ENCODE measurements around the gene BNC2.

The BNC2 gene

DNA sequence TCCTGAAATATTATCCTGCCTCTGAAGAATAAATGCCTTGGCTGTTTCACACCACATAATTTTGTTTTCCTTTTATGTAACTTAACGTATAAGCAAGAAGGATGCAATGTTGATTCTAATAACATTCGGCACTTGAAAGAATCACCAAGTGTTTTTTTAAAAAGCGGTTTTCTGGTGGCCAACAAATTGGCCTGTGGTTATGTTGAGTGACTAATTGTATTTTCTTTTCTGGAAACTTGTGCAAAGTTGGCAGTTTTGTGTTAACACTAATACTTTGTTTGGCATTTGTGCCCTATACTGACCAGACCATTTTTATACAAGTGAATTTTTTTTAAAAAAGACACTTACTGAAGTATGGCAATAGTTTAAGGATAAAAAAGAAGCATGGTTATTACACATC lies 452.7 kb downstream of the BNC2 start:
- H3K4me3 ChIP-seq (ENCODE audit: low read depth, low read length), result peak overlapping the region; percentile 39
- TF ChIP-seq, protein P1, sequence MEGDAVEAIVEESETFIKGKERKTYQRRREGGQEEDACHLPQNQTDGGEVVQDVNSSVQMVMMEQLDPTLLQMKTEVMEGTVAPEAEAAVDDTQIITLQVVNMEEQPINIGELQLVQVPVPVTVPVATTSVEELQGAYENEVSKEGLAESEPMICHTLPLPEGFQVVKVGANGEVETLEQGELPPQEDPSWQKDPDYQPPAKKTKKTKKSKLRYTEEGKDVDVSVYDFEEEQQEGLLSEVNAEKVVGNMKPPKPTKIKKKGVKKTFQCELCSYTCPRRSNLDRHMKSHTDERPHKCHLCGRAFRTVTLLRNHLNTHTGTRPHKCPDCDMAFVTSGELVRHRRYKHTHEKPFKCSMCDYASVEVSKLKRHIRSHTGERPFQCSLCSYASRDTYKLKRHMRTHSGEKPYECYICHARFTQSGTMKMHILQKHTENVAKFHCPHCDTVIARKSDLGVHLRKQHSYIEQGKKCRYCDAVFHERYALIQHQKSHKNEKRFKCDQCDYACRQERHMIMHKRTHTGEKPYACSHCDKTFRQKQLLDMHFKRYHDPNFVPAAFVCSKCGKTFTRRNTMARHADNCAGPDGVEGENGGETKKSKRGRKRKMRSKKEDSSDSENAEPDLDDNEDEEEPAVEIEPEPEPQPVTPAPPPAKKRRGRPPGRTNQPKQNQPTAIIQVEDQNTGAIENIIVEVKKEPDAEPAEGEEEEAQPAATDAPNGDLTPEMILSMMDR (IDR thresholded peaks at IDR 0.05; ENCODE audit: low read depth, low read length), result no peak

DNA sequence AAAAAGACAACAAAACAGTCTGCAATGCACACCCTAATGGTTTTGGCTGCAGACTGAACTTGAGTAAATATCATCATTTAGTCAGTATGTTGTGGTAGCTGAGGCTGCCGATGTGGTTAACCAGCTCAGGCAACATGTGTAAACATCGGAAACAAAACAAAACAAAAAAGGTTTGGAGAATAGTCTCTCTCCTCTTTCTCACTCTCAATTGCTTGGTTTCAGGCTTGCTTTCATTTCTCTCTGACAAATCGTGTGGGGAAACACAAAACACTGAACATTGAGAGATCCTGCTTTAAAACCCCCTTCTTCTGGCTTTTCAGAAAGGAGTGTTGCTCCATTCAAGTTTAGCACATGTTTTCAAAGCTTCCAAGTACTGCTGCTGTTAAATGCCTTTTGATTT lies 453.3 kb downstream of the BNC2 start:
- TF ChIP-seq, protein P1 (IDR thresholded peaks at IDR 0.05; ENCODE audit: low read depth, low read length), result no peak
- H3K4me3 ChIP-seq (ENCODE audit: low read depth, low read length), result peak overlapping the region; percentile 39

DNA sequence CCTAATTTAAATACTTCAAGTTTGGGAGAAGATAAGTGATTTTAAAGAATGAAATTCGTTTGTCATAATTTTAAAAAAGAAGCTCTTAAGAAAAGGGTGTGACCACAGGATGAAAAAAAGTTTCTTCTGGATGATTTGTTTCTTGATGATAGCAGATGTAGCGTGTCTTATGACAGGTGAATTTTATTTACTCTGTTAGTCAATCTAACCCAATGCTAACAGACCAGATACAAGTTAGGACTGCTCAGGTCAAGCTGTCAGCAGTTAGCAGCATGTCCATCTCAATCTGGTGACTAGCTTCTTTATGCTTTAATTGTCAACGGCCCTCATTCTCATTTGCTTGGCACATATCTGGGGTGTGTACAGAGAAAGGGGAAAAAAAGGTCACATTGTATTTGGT lies 456.0 kb downstream of the BNC2 start:
- no peak overlapping the region for H3K4me3 ChIP-seq (ENCODE audit: low read depth, low read length)
- TF ChIP-seq, protein P1 (IDR thresholded peaks at IDR 0.05; ENCODE audit: low read depth, low read length), result no peak

DNA sequence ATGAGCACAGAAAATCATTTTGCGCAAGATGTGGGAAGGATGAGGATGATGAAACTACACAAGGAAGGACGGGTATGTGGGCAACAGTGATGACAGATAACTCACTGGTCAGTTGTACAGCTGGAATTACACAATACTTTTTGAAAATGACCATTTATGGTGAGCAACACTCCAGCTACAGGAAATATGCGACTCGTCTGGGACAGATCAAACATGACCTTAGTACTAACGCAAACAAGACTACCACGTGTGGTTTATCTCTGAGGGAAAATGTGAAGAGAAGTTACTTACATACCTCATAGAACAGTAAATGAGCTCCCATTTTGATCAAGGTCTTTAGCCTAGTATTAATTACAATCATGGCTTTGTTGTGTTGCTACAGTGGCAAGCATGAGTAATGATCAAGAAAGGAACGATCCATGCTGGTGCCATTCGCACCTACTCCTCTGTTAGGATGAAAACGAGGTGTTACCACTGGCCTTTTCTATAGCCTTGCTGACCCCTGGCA lies 456.9 kb downstream of the BNC2 start:
- no peak overlapping the region for H3K4me3 ChIP-seq (ENCODE audit: low read depth, low read length)
- TF ChIP-seq, protein P1 (IDR thresholded peaks at IDR 0.05; ENCODE audit: low read depth, low read length), result no peak

DNA sequence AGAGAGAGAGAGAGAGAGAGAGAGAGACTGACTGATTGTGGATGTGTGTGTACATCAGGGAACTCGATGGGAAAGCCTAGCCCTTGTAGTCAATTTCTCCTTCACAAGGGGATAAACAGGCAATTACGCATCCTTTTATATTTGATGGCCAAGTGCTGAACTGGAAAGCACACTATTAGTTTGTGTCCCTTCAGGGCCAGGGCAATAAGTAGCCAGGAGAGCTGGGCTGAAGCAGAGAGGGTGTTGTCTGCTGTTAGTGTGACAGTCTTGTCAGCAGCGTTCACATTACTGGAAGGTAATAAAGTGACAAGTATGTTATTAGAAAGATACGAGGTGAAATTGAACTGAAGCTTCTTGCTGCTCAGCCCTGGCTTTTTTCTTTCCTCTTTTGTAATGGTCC lies 457.7 kb downstream of the BNC2 start:
- TF ChIP-seq, protein P1 (IDR thresholded peaks at IDR 0.05; ENCODE audit: low read depth, low read length), result no peak
- H3K4me3 ChIP-seq (ENCODE audit: low read depth, low read length), result no peak overlapping the region

DNA sequence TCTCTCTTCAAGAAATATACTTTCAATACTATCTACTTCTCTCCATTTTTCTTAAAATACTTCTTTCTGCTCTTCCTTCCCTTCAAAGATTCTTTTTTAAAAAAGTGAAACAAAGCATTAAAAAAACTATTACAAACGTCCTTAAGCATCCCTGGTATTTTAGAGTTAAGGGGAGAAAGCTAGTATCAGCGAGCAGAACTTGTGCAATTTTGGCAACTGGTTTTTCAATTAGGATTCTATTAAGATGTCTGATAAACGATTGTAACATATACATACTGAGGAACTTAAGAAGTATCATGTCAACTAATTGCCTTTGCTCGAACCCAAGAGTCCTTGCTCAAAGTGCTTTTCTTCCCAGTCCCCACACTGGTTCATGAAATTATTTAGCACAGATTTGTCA lies 459.2 kb downstream of the BNC2 start:
- TF ChIP-seq, protein P1 (IDR thresholded peaks at IDR 0.05; ENCODE audit: low read depth, low read length), result no peak
- H3K4me3 ChIP-seq (ENCODE audit: low read depth, low read length), result no peak overlapping the region

DNA sequence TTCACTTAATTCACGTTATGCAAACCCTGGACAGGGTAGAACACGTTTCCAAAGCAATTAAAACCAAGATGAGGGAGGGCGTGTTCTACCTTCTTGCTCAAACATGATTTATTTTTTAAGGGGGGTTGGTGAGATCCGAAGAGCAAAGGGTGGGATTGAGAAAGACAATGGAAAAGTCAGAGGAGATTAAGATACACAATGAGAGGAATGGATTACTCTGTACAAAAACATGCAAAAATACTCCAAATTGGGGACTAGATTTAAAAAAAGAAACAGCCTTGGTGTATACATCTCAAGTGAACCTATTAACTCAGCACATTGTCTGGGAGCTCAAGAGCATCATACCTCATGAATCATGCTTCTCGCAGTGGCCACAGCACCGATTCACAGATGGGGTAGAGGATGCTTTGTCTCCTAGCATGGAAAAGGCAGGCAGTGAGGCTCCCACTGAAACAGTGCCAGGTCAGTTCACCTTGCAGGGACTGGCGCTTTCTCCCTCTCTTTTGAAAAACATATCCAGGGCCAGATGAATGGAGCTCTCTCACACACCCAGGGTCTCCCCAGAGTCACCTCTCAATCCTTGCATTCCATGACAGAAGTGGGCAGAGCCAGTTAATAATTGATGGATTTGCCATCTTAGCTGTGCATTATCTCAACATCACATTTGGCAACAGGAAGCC lies 459.7 kb downstream of the BNC2 start:
- TF ChIP-seq, protein P1 (IDR thresholded peaks at IDR 0.05; ENCODE audit: low read depth, low read length), result no peak
- H3K4me3 ChIP-seq (ENCODE audit: low read depth, low read length), result no peak overlapping the region
